Measurements from ENCODE around the gene APMAP.

APMAP gene

GRCh38 chr20:24987244-24987643, 5.3 kb downstream of the APMAP start:
- DNase-seq (ENCODE audit: low spot score): no peak

- no peak for DNase-seq (ENCODE audit: low spot score)
Measured at GRCh38 chr20:24986436-24987015, 6.0 kb downstream of the APMAP start.

- no peak for DNase-seq (ENCODE audit: low spot score)
Measured at GRCh38 chr20:24985802-24986201, 6.7 kb downstream of the APMAP start.

GRCh38 chr20:24984961-24985640, 7.5 kb downstream of the APMAP start:
- DNase-seq (ENCODE audit: low spot score): no peak

GRCh38 chr20:24983896-24984295, 8.7 kb downstream of the APMAP start:
- no peak for DNase-seq (ENCODE audit: low spot score)

- no peak for DNase-seq (ENCODE audit: low spot score)
Measured at GRCh38 chr20:24981790-24982189, 10.8 kb downstream of the APMAP start.

GRCh38 chr20:24981282-24981681, 11.3 kb downstream of the APMAP start:
- no peak for DNase-seq (ENCODE audit: low spot score)

GRCh38 chr20:24980291-24981053, 12.1 kb downstream of the APMAP start:
- DNase-seq (ENCODE audit: low spot score): peak; percentile 44

GRCh38 chr20:24979036-24979960, 13.3 kb downstream of the APMAP start:
- DNase-seq (ENCODE audit: low spot score): peak; percentile 57

GRCh38 chr20:24978513-24978912, 14.0 kb downstream of the APMAP start:
- DNase-seq (ENCODE audit: low spot score): peak; percentile 51

GRCh38 chr20:24977797-24978196, 14.8 kb downstream of the APMAP start:
- no peak for DNase-seq (ENCODE audit: low spot score)

GRCh38 chr20:24977336-24977735, 15.2 kb downstream of the APMAP start:
- peak; percentile 46 for DNase-seq (ENCODE audit: low spot score)

GRCh38 chr20:24972341-24972740, 20.2 kb downstream of the APMAP start:
- DNase-seq (ENCODE audit: low spot score): peak; percentile 37

GRCh38 chr20:24971376-24972101, 21.0 kb downstream of the APMAP start:
- no peak for DNase-seq (ENCODE audit: low spot score)

- DNase-seq (ENCODE audit: low spot score): no peak
Measured at GRCh38 chr20:24970754-24971153, 21.8 kb downstream of the APMAP start.

- DNase-seq (ENCODE audit: low spot score): no peak
Measured at GRCh38 chr20:24970030-24970553, 22.5 kb downstream of the APMAP start.

- DNase-seq (ENCODE audit: low spot score): peak; percentile 55
Measured at GRCh38 chr20:24969186-24970029, 23.1 kb downstream of the APMAP start.

- DNase-seq (ENCODE audit: low spot score): no peak
Measured at GRCh38 chr20:24968278-24968800, 24.2 kb downstream of the APMAP start.

- DNase-seq (ENCODE audit: low spot score): peak; percentile 41
Measured at GRCh38 chr20:24966317-24967012, 26.1 kb downstream of the APMAP start.
